Prostate gland (tissue), 2 donors: Measurements from ENCODE around the gene STOX1. TPM values are rescaled to one million over a fixed set of nuclear protein-coding genes. Genes with fewer than 3 reads are reported as not detected.

Experiments used
- DNase-seq: peaks from one replicate; pipeline ENCODE4 v3.0.0-alpha.2; 2019; ENCODE audit warnings: low spot score
- H3K27ac ChIP-seq, 2 donors: fragments of 200-600 bp; sonication (generic); 2 replicates each; pipeline ENCODE4 v1.5.1; 2017 to 2019
- H3K27me3 ChIP-seq: fragments of 200-600 bp; sonication (generic); replicated peaks from 2 replicates; pipeline ENCODE4 v1.5.1; 2019; ENCODE audit not compliant: insufficient read depth
- H3K36me3 ChIP-seq, 2 donors: fragments of 200-600 bp; sonication (generic); 1 replicate in 1 of 2; 2 replicates in 1 of 2; pipeline versions ENCODE4 v1.5.1 to v1.8.1; 2017 to 2019
- H3K4me1 ChIP-seq: fragments of 200-600 bp; sonication (generic); replicated peaks from 2 replicates; pipeline ENCODE4 v1.5.1; 2019
- H3K4me3 ChIP-seq, 2 donors: fragments of 200-600 bp; sonication (generic); 2 replicates each; pipeline ENCODE4 v1.5.1; 2017 to 2019
- H3K9me3 ChIP-seq: fragments of 200-600 bp; sonication (generic); 2 replicates; pipeline ENCODE4 v1.5.1; 2017
- CTCF ChIP-seq, 4 experiments: fragments of 200-600 bp in 2 of 4; fragments of 450-650 bp in 2 of 4; sonication (generic) in 2 of 4; IDR thresholded peaks; 1 replicate in 3 of 4; 2 replicates in 1 of 4; pipeline ENCODE4 v1.5.1; 2016 to 2019; ENCODE audit warnings: antibody characterized with exemption in 4 of 4, mild to moderate bottlenecking in 2 of 4, moderate library complexity in 2 of 4
- POLR2A ChIP-seq: fragments of 450-650 bp; IDR thresholded peaks from one replicate; pipeline ENCODE4 v1.6.1; 2016; ENCODE audit warnings: antibody characterized with exemption, mild to moderate bottlenecking
- POLR2AphosphoS5 ChIP-seq: sonication (generic); formaldehyde crosslinking; IDR thresholded peaks from one replicate; pipeline ENCODE4 v1.6.1; 2017; ENCODE audit warnings: antibody characterized with exemption
- WGBS: methylation state at CpG from one replicate; pipeline ENCODE4 v1.1.5; 2018; 5-methylcytosine and 5-hydroxymethylcytosine counted together
- intact Hi-C: fragments of 100-400 bp; cut with DNase I; formaldehyde crosslinking; loops from one replicate; pipeline ENCODE4 v1.14.2; 2022
- total RNA-seq, 2 donors: library from RNA; depleted of rRNA; stranded (reverse); fragments of >200 nt; gene quantifications; one replicate each; pipeline ENCODE4 v1.1.0, GENCODE V29; 2016

The STOX1 gene
- total RNA-seq, 2 donors from 2014 or later: 4.7 to 9.2 TPM

- intact Hi-C loops: no loop called here
- Histone ChIP-seq H3K4me3 (no peak overlapping the region), H3K9me3 (no peaks in the 10 kb centered on the region), H3K27ac (no peak overlapping the region), H3K4me1 (peaks cover 2% of the 10 kb centered on the region), H3K36me3 (no peaks in the 10 kb centered on the region), H3K27me3 (no peaks in the 10 kb centered on the region)
- DNase-seq: no peak
- 62% methylated on average over 15 of the region's 15 CpGs for WGBS
- no peak for TF ChIP-seq CTCF (IDR thresholded peaks at IDR 0.05)
- TF ChIP-seq POLR2A: no peak
Observed at GRCh38 chr10:68876246-68877138, 49.2 kb downstream of the STOX1 start.

- Histone ChIP-seq H3K27ac (no peak overlapping the region), H3K36me3 (no peaks in the 10 kb centered on the region), H3K4me3 (no peak overlapping the region), H3K4me1 (peaks cover under 1% of the 10 kb centered on the region), H3K9me3 (no peaks in the 10 kb centered on the region), H3K27me3 (no peaks in the 10 kb centered on the region)
- 96% methylated on average over 1 of the region's 1 CpG for WGBS
- DNase-seq: no peak
- TF ChIP-seq POLR2AphosphoS5: no peak
- no peak for TF ChIP-seq CTCF (IDR thresholded peaks at IDR 0.05)
- no peak for TF ChIP-seq POLR2A
- intact Hi-C loops: no loop called here
Observed at GRCh38 chr10:68877482-68878110, 50.3 kb downstream of the STOX1 start.

- no peak for DNase-seq
- H3K27me3 ChIP-seq: no peaks in the 10 kb centered on the region
- TF ChIP-seq POLR2AphosphoS5: no peak
- TF ChIP-seq POLR2A: no peak
- no peak for TF ChIP-seq CTCF (IDR thresholded peaks at IDR 0.05)
- intact Hi-C loops: no loop called here
- H3K4me3 ChIP-seq: no peak overlapping the region
- H3K4me1 ChIP-seq: no peaks in the 10 kb centered on the region
- no peaks in the 10 kb centered on the region for H3K9me3 ChIP-seq
- H3K27ac ChIP-seq: no peak overlapping the region
- no peaks in the 10 kb centered on the region for H3K36me3 ChIP-seq
Observed at GRCh38 chr10:68878496-68878895, 51.2 kb downstream of the STOX1 start.

DNA sequence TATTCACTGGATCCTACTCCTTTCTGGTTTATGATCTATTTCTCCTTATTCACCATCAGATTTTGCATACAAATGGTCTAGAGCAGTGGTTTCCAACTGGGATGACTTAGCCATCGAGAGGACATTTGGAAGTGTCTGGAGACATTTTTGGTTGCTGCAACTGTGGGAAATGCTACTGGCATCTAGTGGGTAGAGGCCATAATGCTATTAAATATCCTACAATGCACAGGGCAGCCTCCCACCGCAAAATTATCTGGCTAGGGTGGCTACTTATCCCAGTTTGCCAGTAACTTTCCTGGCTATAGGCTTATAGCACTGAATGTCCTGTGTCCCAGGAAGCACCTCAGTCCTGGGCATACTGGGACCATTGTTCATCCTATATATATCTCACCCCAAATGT lies 52.3 kb downstream of the STOX1 start:
- Histone ChIP-seq H3K27me3 (no peaks in the 10 kb centered on the region), H3K27ac (no peak overlapping the region), H3K4me1 (no peaks in the 10 kb centered on the region), H3K36me3 (no peaks in the 10 kb centered on the region), H3K4me3 (no peak overlapping the region), H3K9me3 (no peaks in the 10 kb centered on the region)
- TF ChIP-seq POLR2AphosphoS5 (no peak), POLR2A (no peak), CTCF (IDR thresholded peaks at IDR 0.05) (no peak)
- DNase-seq: no peak
- WGBS: 85% methylated on average over 2 of the region's 2 CpGs
- intact Hi-C loops: no loop called here

DNA sequence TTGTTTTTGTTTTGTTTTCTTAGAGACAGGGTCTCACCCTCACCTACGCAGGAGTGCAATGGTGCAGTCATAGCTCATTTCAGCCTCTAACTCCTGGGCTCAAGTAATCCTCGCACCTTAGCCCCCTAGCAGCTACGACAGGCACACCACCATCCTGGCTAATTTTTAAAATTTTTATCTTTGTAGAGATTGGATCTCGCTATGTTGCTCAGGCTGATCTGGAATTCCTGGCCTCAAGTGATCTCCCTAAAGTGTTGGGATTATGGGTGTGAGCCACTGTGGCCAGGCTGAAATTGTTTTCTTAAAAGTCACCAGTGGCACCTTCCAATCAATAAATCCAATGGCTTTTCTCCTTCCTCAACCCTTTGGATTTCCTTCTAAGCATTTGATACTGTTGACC lies 52.9 kb downstream of the STOX1 start:
- no peaks in the 10 kb centered on the region for H3K36me3 ChIP-seq
- no peaks in the 10 kb centered on the region for H3K27me3 ChIP-seq
- H3K4me1 ChIP-seq: no peaks in the 10 kb centered on the region
- no peak overlapping the region for H3K4me3 ChIP-seq
- TF ChIP-seq CTCF (IDR thresholded peaks at IDR 0.05): no peak
- TF ChIP-seq POLR2AphosphoS5: no peak
- no peak for TF ChIP-seq POLR2A
- WGBS: 92% methylated on average over 4 of the region's 4 CpGs
- intact Hi-C loops: no loop called here
- no peak overlapping the region for H3K27ac ChIP-seq
- H3K9me3 ChIP-seq: no peaks in the 10 kb centered on the region
- DNase-seq: no peak
